GM12872 (cell line): ENCODE data around the gene APOOL.

ENCODE experiments used
- CTCF ChIP-seq: IDR thresholded peaks from 3 replicates; pipeline ENCODE4 v1.5.1; 2011; ENCODE audit warnings: low read depth, mild to moderate bottlenecking, low read length, moderate library complexity; ENCODE audit not compliant: insufficient read depth

APOOL gene

GRCh38 chrX:85115252-85115651 is 111.6 kb downstream of the APOOL start:
- TF ChIP-seq CTCF, result no peak

GRCh38 chrX:85136409-85136808 is 132.7 kb downstream of the APOOL start:
- TF ChIP-seq CTCF, result no peak

GRCh38 chrX:85139422-85139821 is 135.7 kb downstream of the APOOL start:
- no peak for TF ChIP-seq CTCF

- TF ChIP-seq CTCF, result no peak
Measured at GRCh38 chrX:85140964-85141363, 137.3 kb downstream of the APOOL start.
